Natural killer cell (primary cell): Measurements from ENCODE around the gene PRSS53. TPM values are rescaled to one million over a fixed set of nuclear protein-coding genes. Genes with fewer than 3 reads are reported as not detected.

Source experiments
- ATAC-seq, 3 donors: fragments of 150-1000 bp in 2 of 3; fragments of 200-7000 bp in 1 of 3; cut with Tn5 transposase; 1 replicate in 1 of 3; 2 replicates in 2 of 3; pipeline ENCODE4 v1.10.0; 2021; ENCODE audit warnings: mild to moderate bottlenecking in 2 of 3, moderate library complexity in 2 of 3
- DNase-seq, 2 donors: peaks; one replicate each; pipeline versions ENCODE4 v3.0.0 to v3.0.0-alpha.2; 2013 to 2021; ENCODE audit warnings: mixed read lengths in 1 of 2
- H3K27ac ChIP-seq: one replicate; pipeline ENCODE4 v1.5.1; 2013; ENCODE audit warnings: mild to moderate bottlenecking, low read length
- H3K27me3 ChIP-seq: one replicate; pipeline ENCODE4 v1.6.1; 2013; ENCODE audit warnings: low read length; ENCODE audit not compliant: control insufficient read depth, insufficient read depth
- H3K36me3 ChIP-seq: one replicate; pipeline ENCODE4 v1.6.1; 2013; ENCODE audit warnings: low read length; ENCODE audit not compliant: control insufficient read depth, insufficient read depth
- H3K4me1 ChIP-seq: one replicate; pipeline ENCODE4 v1.6.1; 2013; ENCODE audit warnings: low read length; ENCODE audit not compliant: control insufficient read depth, insufficient read depth
- H3K4me3 ChIP-seq: one replicate; pipeline ENCODE4 v1.5.1; 2013; ENCODE audit warnings: low read length
- H3K9me3 ChIP-seq: one replicate; pipeline ENCODE4 v1.6.1; 2013; ENCODE audit warnings: low read length; ENCODE audit not compliant: control insufficient read depth, insufficient read depth
- H3K27ac Mint-ChIP-seq, 2 donors: one replicate each; pipeline ENCODE4 v1.8.0; 2022; ENCODE audit warnings: mild to moderate bottlenecking in 2 of 2, mixed read lengths in 2 of 2, moderate library complexity in 1 of 2
- H3K27me3 Mint-ChIP-seq, 2 donors: one replicate each; pipeline ENCODE4 v1.8.0; 2022; ENCODE audit warnings: low read depth in 2 of 2, mixed read lengths in 2 of 2
- H3K36me3 Mint-ChIP-seq: one replicate; pipeline ENCODE4 v1.8.0; 2022; ENCODE audit warnings: mixed read lengths
- H3K4me1 Mint-ChIP-seq, 2 donors: one replicate each; pipeline ENCODE4 v1.8.0; 2022; ENCODE audit warnings: mixed read lengths in 2 of 2
- H3K4me3 Mint-ChIP-seq: one replicate; pipeline ENCODE4 v1.8.0; 2022; ENCODE audit warnings: mild to moderate bottlenecking, moderate library complexity, mixed read lengths
- H3K9me3 Mint-ChIP-seq, 2 donors: one replicate each; pipeline ENCODE4 v1.8.0; 2022; ENCODE audit warnings: mixed read lengths in 2 of 2
- WGBS: methylation state at CpG from one replicate; pipeline ENCODE4 v1.1.7; 2013; ENCODE audit warnings: missing lambda C conversion rate; ENCODE audit not compliant: insufficient coverage; 5-methylcytosine and 5-hydroxymethylcytosine counted together
- intact Hi-C: fragments of 100-400 bp; cut with micrococcal nuclease; formaldehyde crosslinking; loops from one replicate; pipeline ENCODE4 v1.14.2; 2022
- total RNA-seq, 4 donors: library from RNA; stranded (reverse); fragments of 120-200 nt in 1 of 4; gene quantifications; one replicate each; pipeline versions ENCODE4 v1.2.3 to v1.2.4, GENCODE V29; 2013 to 2022
- TF ChIP-seq, protein P1 (sequence below): fragments of 200-600 bp; IDR thresholded peaks from one replicate; pipeline ENCODE4 v1.8.0; 2022; ENCODE audit warnings: antibody characterized with exemption

PRSS53 gene
- total RNA-seq, 3 donors from 2014 or later (not counting 1 experiment from before 2014, with no cell fraction given): 4.3 to 7.4 (median 5.1) TPM

- Histone ChIP-seq H3K27me3 (no peaks in the 10 kb centered on the region), H3K4me1 (peaks cover 47% of the 10 kb centered on the region), H3K9me3 (no peaks in the 10 kb centered on the region), H3K27ac (no peak overlapping the region), H3K36me3 (no peaks in the 10 kb centered on the region), H3K4me3 (no peak overlapping the region)
- 97% methylated on average over 2 of the region's 3 CpGs for WGBS
- ATAC-seq (no peak), DNase-seq (no peak)
- Mint-ChIP-seq H3K4me3 (no peak overlapping the region), H3K36me3 (no peaks in the 10 kb centered on the region), H3K27me3 (no peaks in the 10 kb centered on the region), H3K9me3 (no peaks in the 10 kb centered on the region), H3K4me1 (peaks cover 59 to 62% of the 10 kb centered on the region in 2 donors), H3K27ac (peak overlapping the region in 1 of 2 donors; percentile 49)
- TF ChIP-seq, protein P1, sequence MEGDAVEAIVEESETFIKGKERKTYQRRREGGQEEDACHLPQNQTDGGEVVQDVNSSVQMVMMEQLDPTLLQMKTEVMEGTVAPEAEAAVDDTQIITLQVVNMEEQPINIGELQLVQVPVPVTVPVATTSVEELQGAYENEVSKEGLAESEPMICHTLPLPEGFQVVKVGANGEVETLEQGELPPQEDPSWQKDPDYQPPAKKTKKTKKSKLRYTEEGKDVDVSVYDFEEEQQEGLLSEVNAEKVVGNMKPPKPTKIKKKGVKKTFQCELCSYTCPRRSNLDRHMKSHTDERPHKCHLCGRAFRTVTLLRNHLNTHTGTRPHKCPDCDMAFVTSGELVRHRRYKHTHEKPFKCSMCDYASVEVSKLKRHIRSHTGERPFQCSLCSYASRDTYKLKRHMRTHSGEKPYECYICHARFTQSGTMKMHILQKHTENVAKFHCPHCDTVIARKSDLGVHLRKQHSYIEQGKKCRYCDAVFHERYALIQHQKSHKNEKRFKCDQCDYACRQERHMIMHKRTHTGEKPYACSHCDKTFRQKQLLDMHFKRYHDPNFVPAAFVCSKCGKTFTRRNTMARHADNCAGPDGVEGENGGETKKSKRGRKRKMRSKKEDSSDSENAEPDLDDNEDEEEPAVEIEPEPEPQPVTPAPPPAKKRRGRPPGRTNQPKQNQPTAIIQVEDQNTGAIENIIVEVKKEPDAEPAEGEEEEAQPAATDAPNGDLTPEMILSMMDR: no peak
- intact Hi-C loops: no loop called here
Measured at GRCh38 chr16:31067342-31067741, 21.4 kb downstream of the PRSS53 start.

GRCh38 chr16:31064882-31065461, 23.8 kb downstream of the PRSS53 start:
- TF ChIP-seq, protein P1: no peak
- intact Hi-C loops: no loop called here
- Histone ChIP-seq H3K27me3 (no peaks in the 10 kb centered on the region), H3K36me3 (peaks cover 12% of the 10 kb centered on the region), H3K4me1 (peaks cover 61% of the 10 kb centered on the region), H3K27ac (peak overlapping the region; percentile 17), H3K4me3 (no peak overlapping the region), H3K9me3 (no peaks in the 10 kb centered on the region)
- H3K27me3 Mint-ChIP-seq: no peaks in the 10 kb centered on the region
- peak overlapping the region; percentile 90 for H3K4me3 Mint-ChIP-seq
- H3K36me3 Mint-ChIP-seq: no peaks in the 10 kb centered on the region
- DNase-seq (peak in 1 of 2 donors; percentile 27), ATAC-seq (no peak)
- peaks cover 53 to 56% of the 10 kb centered on the region in 2 donors for H3K4me1 Mint-ChIP-seq
- H3K9me3 Mint-ChIP-seq: no peaks in the 10 kb centered on the region
- WGBS: 85% methylated on average over 4 of the region's 4 CpGs
- H3K27ac Mint-ChIP-seq: peak overlapping the region; percentile 87 to 93

GRCh38 chr16:31063843-31064611, 24.7 kb downstream of the PRSS53 start:
- peak; percentile 49 to 66 for DNase-seq
- no peaks in the 10 kb centered on the region for H3K9me3 ChIP-seq
- Mint-ChIP-seq H3K9me3 (no peaks in the 10 kb centered on the region), H3K4me1 (peaks cover 46 to 51% of the 10 kb centered on the region in 2 donors), H3K36me3 (no peaks in the 10 kb centered on the region), H3K4me3 (peak overlapping the region; percentile 90), H3K27ac (peak overlapping the region; percentile 87 to 93), H3K27me3 (no peaks in the 10 kb centered on the region)
- H3K4me3 ChIP-seq: peak overlapping the region; percentile 18
- no peaks in the 10 kb centered on the region for H3K27me3 ChIP-seq
- peaks cover 61% of the 10 kb centered on the region for H3K4me1 ChIP-seq
- intact Hi-C loops: no loop called here
- H3K36me3 ChIP-seq: peaks cover 16% of the 10 kb centered on the region
- H3K27ac ChIP-seq: peak overlapping the region; percentile 57
- WGBS: 45% methylated on average over 56 of the region's 56 CpGs
- TF ChIP-seq, protein P1: no peak
- peak; percentile 82 to 89 (median 82) for ATAC-seq
